Measurements from ENCODE around the gene MTTP.

DNA sequence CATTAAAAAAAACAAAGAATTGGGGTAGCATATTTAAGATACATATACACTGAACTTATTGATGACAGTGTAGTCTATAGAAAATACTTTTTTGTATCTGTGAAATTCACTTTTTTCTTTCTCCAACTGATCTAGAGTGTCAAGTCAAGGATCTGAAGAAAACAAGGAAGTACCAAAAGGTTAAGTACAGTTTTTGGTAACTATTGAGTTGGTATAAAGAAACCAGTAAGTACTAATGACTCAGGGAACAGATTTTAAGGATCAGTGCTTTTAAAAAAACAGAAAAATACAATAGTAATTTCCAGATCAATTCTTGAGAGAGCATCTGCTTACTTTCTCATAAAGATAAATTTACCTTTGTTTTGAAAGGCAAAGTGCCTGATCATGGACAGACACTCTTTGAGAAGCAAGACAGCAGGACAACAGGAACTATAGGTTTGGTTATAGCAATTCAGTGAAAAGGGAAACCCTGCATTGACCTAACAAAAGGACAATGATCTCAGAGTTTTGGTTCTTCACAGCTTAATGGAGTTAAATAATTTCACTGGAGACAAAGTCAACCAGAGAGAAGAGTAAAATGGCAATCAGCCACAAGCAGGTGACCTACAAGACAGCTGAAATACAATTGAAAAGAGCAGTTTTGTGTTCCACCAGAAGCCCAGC, 34.2 kb upstream of the MTTP start:
- TF ChIP-seq, protein P1, sequence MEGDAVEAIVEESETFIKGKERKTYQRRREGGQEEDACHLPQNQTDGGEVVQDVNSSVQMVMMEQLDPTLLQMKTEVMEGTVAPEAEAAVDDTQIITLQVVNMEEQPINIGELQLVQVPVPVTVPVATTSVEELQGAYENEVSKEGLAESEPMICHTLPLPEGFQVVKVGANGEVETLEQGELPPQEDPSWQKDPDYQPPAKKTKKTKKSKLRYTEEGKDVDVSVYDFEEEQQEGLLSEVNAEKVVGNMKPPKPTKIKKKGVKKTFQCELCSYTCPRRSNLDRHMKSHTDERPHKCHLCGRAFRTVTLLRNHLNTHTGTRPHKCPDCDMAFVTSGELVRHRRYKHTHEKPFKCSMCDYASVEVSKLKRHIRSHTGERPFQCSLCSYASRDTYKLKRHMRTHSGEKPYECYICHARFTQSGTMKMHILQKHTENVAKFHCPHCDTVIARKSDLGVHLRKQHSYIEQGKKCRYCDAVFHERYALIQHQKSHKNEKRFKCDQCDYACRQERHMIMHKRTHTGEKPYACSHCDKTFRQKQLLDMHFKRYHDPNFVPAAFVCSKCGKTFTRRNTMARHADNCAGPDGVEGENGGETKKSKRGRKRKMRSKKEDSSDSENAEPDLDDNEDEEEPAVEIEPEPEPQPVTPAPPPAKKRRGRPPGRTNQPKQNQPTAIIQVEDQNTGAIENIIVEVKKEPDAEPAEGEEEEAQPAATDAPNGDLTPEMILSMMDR (IDR thresholded peaks at IDR 0.05 in 8 of 11, conservative IDR thresholded peaks at IDR 0.05 in 3 of 11), result no peak
- no peak for TF ChIP-seq POLR2AphosphoS5 (IDR thresholded peaks at IDR 0.05)

Measured in spleen (tissue), 7 donors.